Stimulated activated CD8-positive, alpha-beta memory T cell treated with anti-CD3 and anti-CD28 coated beads, Interleukin-4, amount 100 ng/mL, for 48 hours (primary cell): ENCODE measurements around the gene ERBIN.
"Not testable (repeated sequence)": the region's sequence is repeated elsewhere in the genome, so short reads cannot be mapped to it uniquely, and the experiment has no call there.

ENCODE experiments used
- DNase-seq: peaks from one replicate; pipeline ENCODE4 v3.0.0-alpha.2; 2020

ERBIN gene

GRCh38 chr5:65926276-65926783 lies at the start of gene ERBIN:
ERBIN (plus strand) TSS chr5:65926575; CDS start chr5:65992719, 66,144 bp downstream.
- DNase-seq: peak; percentile 79

GRCh38 chr5:65876970-65877369 lies 49.4 kb upstream of the ERBIN start:
- no peak for DNase-seq

GRCh38 chr5:65879668-65880256 lies 46.6 kb upstream of the ERBIN start:
- not testable (repeated sequence) for DNase-seq

GRCh38 chr5:65880496-65881072 lies 45.8 kb upstream of the ERBIN start:
- DNase-seq: no peak

- no peak for DNase-seq
Measured at GRCh38 chr5:65882278-65882677, 44.1 kb upstream of the ERBIN start.

- DNase-seq: no peak
Measured at GRCh38 chr5:65883461-65883860, 42.9 kb upstream of the ERBIN start.

GRCh38 chr5:65886387-65886786 lies 40.0 kb upstream of the ERBIN start:
- DNase-seq: no peak

- not testable (repeated sequence) for DNase-seq
Measured at GRCh38 chr5:65892024-65892423, 34.4 kb upstream of the ERBIN start.

GRCh38 chr5:65892801-65893200 lies 33.6 kb upstream of the ERBIN start:
- no peak for DNase-seq

GRCh38 chr5:65893749-65894430 lies 32.5 kb upstream of the ERBIN start:
- DNase-seq: no peak

- no peak for DNase-seq
Measured at GRCh38 chr5:65895891-65896290, 30.5 kb upstream of the ERBIN start.

GRCh38 chr5:65900746-65901145 lies 25.6 kb upstream of the ERBIN start:
- no peak for DNase-seq

- no peak for DNase-seq
Measured at GRCh38 chr5:65902104-65902503, 24.3 kb upstream of the ERBIN start.

GRCh38 chr5:65903581-65903980 lies 22.8 kb upstream of the ERBIN start:
- DNase-seq: no peak

- DNase-seq: no peak
Measured at GRCh38 chr5:65906256-65906655, 20.1 kb upstream of the ERBIN start.

- no peak for DNase-seq
Measured at GRCh38 chr5:65907135-65907534, 19.2 kb upstream of the ERBIN start.

- no peak for DNase-seq
Measured at GRCh38 chr5:65910711-65911110, 15.7 kb upstream of the ERBIN start.

GRCh38 chr5:65912311-65912710 lies 14.1 kb upstream of the ERBIN start:
- DNase-seq: no peak

- DNase-seq: no peak
Measured at GRCh38 chr5:65913519-65913918, 12.9 kb upstream of the ERBIN start.

- DNase-seq: no peak
Measured at GRCh38 chr5:65914641-65915196, 11.7 kb upstream of the ERBIN start.

GRCh38 chr5:65915661-65916060 lies 10.7 kb upstream of the ERBIN start:
- DNase-seq: not testable (repeated sequence)

GRCh38 chr5:65916066-65916465 lies 10.3 kb upstream of the ERBIN start:
- no peak for DNase-seq

GRCh38 chr5:65916636-65917035 lies 9.7 kb upstream of the ERBIN start:
- no peak for DNase-seq

- DNase-seq: no peak
Measured at GRCh38 chr5:65919773-65920172, 6.6 kb upstream of the ERBIN start.
